ENCODE data around the gene TPPP3.

GRCh38 chr16:67411339-67411738, 18.0 kb upstream of the TPPP3 start:
- TF ChIP-seq, protein P1, sequence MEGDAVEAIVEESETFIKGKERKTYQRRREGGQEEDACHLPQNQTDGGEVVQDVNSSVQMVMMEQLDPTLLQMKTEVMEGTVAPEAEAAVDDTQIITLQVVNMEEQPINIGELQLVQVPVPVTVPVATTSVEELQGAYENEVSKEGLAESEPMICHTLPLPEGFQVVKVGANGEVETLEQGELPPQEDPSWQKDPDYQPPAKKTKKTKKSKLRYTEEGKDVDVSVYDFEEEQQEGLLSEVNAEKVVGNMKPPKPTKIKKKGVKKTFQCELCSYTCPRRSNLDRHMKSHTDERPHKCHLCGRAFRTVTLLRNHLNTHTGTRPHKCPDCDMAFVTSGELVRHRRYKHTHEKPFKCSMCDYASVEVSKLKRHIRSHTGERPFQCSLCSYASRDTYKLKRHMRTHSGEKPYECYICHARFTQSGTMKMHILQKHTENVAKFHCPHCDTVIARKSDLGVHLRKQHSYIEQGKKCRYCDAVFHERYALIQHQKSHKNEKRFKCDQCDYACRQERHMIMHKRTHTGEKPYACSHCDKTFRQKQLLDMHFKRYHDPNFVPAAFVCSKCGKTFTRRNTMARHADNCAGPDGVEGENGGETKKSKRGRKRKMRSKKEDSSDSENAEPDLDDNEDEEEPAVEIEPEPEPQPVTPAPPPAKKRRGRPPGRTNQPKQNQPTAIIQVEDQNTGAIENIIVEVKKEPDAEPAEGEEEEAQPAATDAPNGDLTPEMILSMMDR (IDR thresholded peaks at IDR 0.05), result no peak
- no peak for TF ChIP-seq POLR2A (IDR thresholded peaks at IDR 0.05)
